ENCODE measurements around the gene KRT81. TPM values are rescaled to one million over a fixed set of nuclear protein-coding genes. Genes with fewer than 3 reads are reported as not detected.

Gene KRT81
- total and polyA plus RNA-seq, 4 experiments from 2014 or later, result not detected

GRCh38 chr12:52323416-52324152 lies 32.2 kb upstream of the KRT81 start:
- Histone ChIP-seq H3K27ac (ENCODE audit: low read depth, low read length) (no peak overlapping the region), H3K27me3 (ENCODE audit: insufficient read depth, low read length) (peaks cover 7% of the 10 kb centered on the region)

GRCh38 chr12:52323001-52323400 lies 31.7 kb upstream of the KRT81 start:
- H3K9me3 Mint-ChIP-seq, result no peaks in the 10 kb centered on the region
- no peak for DNase-seq
- Histone ChIP-seq H3K4me1 (ENCODE audit: insufficient read depth, low read length) (peaks cover 3% of the 10 kb centered on the region), H3K36me3 (ENCODE audit: insufficient read depth, low read length) (no peaks in the 10 kb centered on the region), H3K27ac (ENCODE audit: low read depth, low read length) (no peak overlapping the region), H3K4me3 (ENCODE audit: low read length in 2 of 2) (no peak overlapping the region), H3K27me3 (ENCODE audit: insufficient read depth, low read length) (peaks cover 7% of the 10 kb centered on the region), H3K9me3 (ENCODE audit: control insufficient read depth in 1 of 2, low read length in 2 of 2) (no peaks in the 10 kb centered on the region)
- no peak overlapping the region for H3K4me3 Mint-ChIP-seq
- ChIA-PET POLR2A (ENCODE audit: partially characterized antibody) (no interaction called here), CTCF (ENCODE audit: partially characterized antibody) (interaction anchor here (1.1 kb wide), 1 partner anchor 44 kb away, joined by 3 read pairs; no protein-coding TSS in a partner anchor)
- peaks cover 5 to 7% (median 6%) of the 10 kb centered on the region in 4 donors for H3K4me1 Mint-ChIP-seq
- H3K36me3 Mint-ChIP-seq, result no peaks in the 10 kb centered on the region
- H3K27ac Mint-ChIP-seq, result no peak overlapping the region
- peaks cover 13 to 21% of the 10 kb centered on the region in 2 donors for H3K27me3 Mint-ChIP-seq
- intact Hi-C loops (cut with micrococcal nuclease), result no loop called here

More at GRCh38 chr12:52323416-52324152, 32.2 kb upstream of the KRT81 start:
- Mint-ChIP-seq H3K4me1 (peaks cover 5 to 7% (median 6%) of the 10 kb centered on the region in 4 donors), H3K27ac (no peak overlapping the region), H3K36me3 (no peaks in the 10 kb centered on the region), H3K4me3 (no peak overlapping the region), H3K9me3 (no peaks in the 10 kb centered on the region), H3K27me3 (peaks cover 10 to 21% of the 10 kb centered on the region in 2 donors)
- Histone ChIP-seq H3K4me1 (ENCODE audit: insufficient read depth, low read length) (peaks cover 3% of the 10 kb centered on the region), H3K36me3 (ENCODE audit: insufficient read depth, low read length) (no peaks in the 10 kb centered on the region), H3K4me3 (ENCODE audit: low read length in 2 of 2) (no peak overlapping the region), H3K9me3 (ENCODE audit: control insufficient read depth in 1 of 2, low read length in 2 of 2) (no peaks in the 10 kb centered on the region)
- no peak for DNase-seq
- intact Hi-C loops (cut with micrococcal nuclease), result no loop called here
- ChIA-PET POLR2A (ENCODE audit: partially characterized antibody) (no interaction called here), CTCF (ENCODE audit: partially characterized antibody) (interaction anchor here (1.1 to 7.9 kb wide), 2 partner anchors 45 to 165 kb away, joined by 3 to 101 read pairs; no protein-coding TSS in a partner anchor)

GRCh38 chr12:52322069-52322468 lies 30.7 kb upstream of the KRT81 start:
- H3K4me3 Mint-ChIP-seq, result no peak overlapping the region
- peak overlapping the region in 1 of 7 donors; percentile 35 for H3K27ac Mint-ChIP-seq
- no peak for DNase-seq

GRCh38 chr12:52321418-52321817 lies 30.1 kb upstream of the KRT81 start:
- Histone ChIP-seq H3K27ac (ENCODE audit: low read depth, low read length) (no peak overlapping the region), H3K27me3 (ENCODE audit: insufficient read depth, low read length) (peaks cover 7% of the 10 kb centered on the region), H3K9me3 (ENCODE audit: control insufficient read depth in 1 of 2, low read length in 2 of 2) (no peaks in the 10 kb centered on the region), H3K4me3 (ENCODE audit: low read length in 2 of 2) (no peak overlapping the region), H3K36me3 (ENCODE audit: insufficient read depth, low read length) (no peaks in the 10 kb centered on the region), H3K4me1 (ENCODE audit: insufficient read depth, low read length) (no peaks in the 10 kb centered on the region)
- H3K27ac Mint-ChIP-seq, result no peak overlapping the region
- ChIA-PET CTCF (ENCODE audit: partially characterized antibody) (interaction anchor here (1.1 to 2.4 kb wide), 3 partner anchors 10 to 558 kb away, joined by 3 to 5 read pairs (median 4); no protein-coding TSS in a partner anchor), POLR2A (ENCODE audit: partially characterized antibody) (no interaction called here)
- H3K4me1 Mint-ChIP-seq, result no peaks in the 10 kb centered on the region
- H3K36me3 Mint-ChIP-seq, result no peaks in the 10 kb centered on the region
- no peak for DNase-seq
- H3K9me3 Mint-ChIP-seq, result no peaks in the 10 kb centered on the region
- peaks cover 13 to 19% of the 10 kb centered on the region in 2 donors for H3K27me3 Mint-ChIP-seq
- H3K4me3 Mint-ChIP-seq, result no peak overlapping the region
- intact Hi-C loops (cut with micrococcal nuclease), result no loop called here

More at GRCh38 chr12:52322069-52322468, 30.7 kb upstream of the KRT81 start:
- H3K27ac ChIP-seq (ENCODE audit: low read depth, low read length), result no peak overlapping the region
- no peak overlapping the region for H3K4me3 ChIP-seq (ENCODE audit: low read length in 2 of 2)
- peaks cover 13 to 19% of the 10 kb centered on the region in 2 donors for H3K27me3 Mint-ChIP-seq
- POLR2A ChIA-PET (ENCODE audit: partially characterized antibody), result no interaction called here
- CTCF ChIA-PET (ENCODE audit: partially characterized antibody), result interaction anchor here (1.1 to 2.4 kb wide), 3 partner anchors 9 to 558 kb away, joined by 3 to 5 read pairs (median 4); no protein-coding TSS in a partner anchor
- H3K9me3 ChIP-seq (ENCODE audit: control insufficient read depth in 1 of 2, low read length in 2 of 2), result no peaks in the 10 kb centered on the region
- intact Hi-C loops (cut with micrococcal nuclease), result no loop called here
- H3K4me1 ChIP-seq (ENCODE audit: insufficient read depth, low read length), result no peaks in the 10 kb centered on the region
- peaks cover 0 to under 1% (median 0%) of the 10 kb centered on the region in 4 donors for H3K4me1 Mint-ChIP-seq
- no peaks in the 10 kb centered on the region for H3K36me3 ChIP-seq (ENCODE audit: insufficient read depth, low read length)
- H3K27me3 ChIP-seq (ENCODE audit: insufficient read depth, low read length), result peaks cover 7% of the 10 kb centered on the region
- no peaks in the 10 kb centered on the region for H3K9me3 Mint-ChIP-seq
- H3K36me3 Mint-ChIP-seq, result no peaks in the 10 kb centered on the region

- Mint-ChIP-seq H3K4me1 (no peaks in the 10 kb centered on the region), H3K36me3 (no peaks in the 10 kb centered on the region), H3K27ac (peak within 1 kb of the TSS in 1 of 7 donors; percentile 35), H3K4me3 (no peak within 1 kb of the TSS), H3K9me3 (no peaks in the 10 kb centered on the region), H3K27me3 (peaks cover 13 to 19% of the 10 kb centered on the region in 2 donors)
- CTCF ChIA-PET (ENCODE audit: partially characterized antibody), result interaction anchor here (1.1 to 2.4 kb wide), 3 partner anchors 10 to 559 kb away, joined by 3 to 5 read pairs (median 4); no protein-coding TSS in a partner anchor
- no peak for DNase-seq
- intact Hi-C loops (cut with micrococcal nuclease), result no loop called here
- H3K4me3 ChIP-seq (ENCODE audit: low read length in 2 of 2), result no peak within 1 kb of the TSS
- no peaks in the 10 kb centered on the region for H3K4me1 ChIP-seq (ENCODE audit: insufficient read depth, low read length)
- no peaks in the 10 kb centered on the region for H3K36me3 ChIP-seq (ENCODE audit: insufficient read depth, low read length)
- H3K9me3 ChIP-seq (ENCODE audit: control insufficient read depth in 1 of 2, low read length in 2 of 2), result no peaks in the 10 kb centered on the region
- H3K27me3 ChIP-seq (ENCODE audit: insufficient read depth, low read length), result peaks cover 7% of the 10 kb centered on the region
- H3K27ac ChIP-seq (ENCODE audit: low read depth, low read length), result no peak within 1 kb of the TSS
- POLR2A ChIA-PET (ENCODE audit: partially characterized antibody), result no interaction called here
Observed at GRCh38 chr12:52320784-52321400, 29.6 kb upstream of the KRT81 start, which contains the start of gene KRT83. Gene KRT83, minus strand, starts transcription at chr12:52321398. Its CDS starts 63 bp downstream, at chr12:52321335.

- Mint-ChIP-seq H3K36me3 (no peaks in the 10 kb centered on the region), H3K27ac (peak overlapping the region in 1 of 7 donors; percentile 47), H3K27me3 (peaks cover 12 to 18% of the 10 kb centered on the region in 2 donors), H3K9me3 (no peaks in the 10 kb centered on the region), H3K4me3 (no peak overlapping the region), H3K4me1 (no peaks in the 10 kb centered on the region)
- Histone ChIP-seq H3K4me3 (ENCODE audit: low read length in 2 of 2) (no peak overlapping the region), H3K27me3 (ENCODE audit: insufficient read depth, low read length) (peaks cover 11% of the 10 kb centered on the region), H3K27ac (ENCODE audit: low read depth, low read length) (no peak overlapping the region), H3K36me3 (ENCODE audit: insufficient read depth, low read length) (no peaks in the 10 kb centered on the region), H3K9me3 (ENCODE audit: control insufficient read depth in 1 of 2, low read length in 2 of 2) (no peaks in the 10 kb centered on the region), H3K4me1 (ENCODE audit: insufficient read depth, low read length) (no peaks in the 10 kb centered on the region)
- intact Hi-C loops (cut with micrococcal nuclease), result no loop called here
- ChIA-PET CTCF (ENCODE audit: partially characterized antibody) (interaction anchor here (1.1 to 1.5 kb wide), 5 partner anchors 9 to 162 kb away, joined by 3 to 5 read pairs (median 3); no protein-coding TSS in a partner anchor), POLR2A (ENCODE audit: partially characterized antibody) (no interaction called here)
- peak in 1 of 5 donors; percentile 4 for DNase-seq
Observed at GRCh38 chr12:52319097-52319496, 27.8 kb upstream of the KRT81 start.

Measured in CD4-positive, alpha-beta memory T cell (primary cell).